Stimulated activated CD4-positive, alpha-beta T cell treated with anti-CD3 and anti-CD28 coated beads, Interleukin-1b, Interleukin-23, amount 100 ng/mL, for 24 hours (primary cell): ENCODE measurements around the gene RNASEH1.
A peak's percentile ranks its signal among the peaks of the same experiment; 100 is the strongest.

ENCODE experiments used
- DNase-seq, 4 experiments: peaks; one replicate each; pipeline ENCODE4 v3.0.0-alpha.2; 2020; ENCODE audit warnings: low read depth in 4 of 4, low spot score in 1 of 4

The RNASEH1 gene, protein sequence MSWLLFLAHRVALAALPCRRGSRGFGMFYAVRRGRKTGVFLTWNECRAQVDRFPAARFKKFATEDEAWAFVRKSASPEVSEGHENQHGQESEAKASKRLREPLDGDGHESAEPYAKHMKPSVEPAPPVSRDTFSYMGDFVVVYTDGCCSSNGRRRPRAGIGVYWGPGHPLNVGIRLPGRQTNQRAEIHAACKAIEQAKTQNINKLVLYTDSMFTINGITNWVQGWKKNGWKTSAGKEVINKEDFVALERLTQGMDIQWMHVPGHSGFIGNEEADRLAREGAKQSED

DNA sequence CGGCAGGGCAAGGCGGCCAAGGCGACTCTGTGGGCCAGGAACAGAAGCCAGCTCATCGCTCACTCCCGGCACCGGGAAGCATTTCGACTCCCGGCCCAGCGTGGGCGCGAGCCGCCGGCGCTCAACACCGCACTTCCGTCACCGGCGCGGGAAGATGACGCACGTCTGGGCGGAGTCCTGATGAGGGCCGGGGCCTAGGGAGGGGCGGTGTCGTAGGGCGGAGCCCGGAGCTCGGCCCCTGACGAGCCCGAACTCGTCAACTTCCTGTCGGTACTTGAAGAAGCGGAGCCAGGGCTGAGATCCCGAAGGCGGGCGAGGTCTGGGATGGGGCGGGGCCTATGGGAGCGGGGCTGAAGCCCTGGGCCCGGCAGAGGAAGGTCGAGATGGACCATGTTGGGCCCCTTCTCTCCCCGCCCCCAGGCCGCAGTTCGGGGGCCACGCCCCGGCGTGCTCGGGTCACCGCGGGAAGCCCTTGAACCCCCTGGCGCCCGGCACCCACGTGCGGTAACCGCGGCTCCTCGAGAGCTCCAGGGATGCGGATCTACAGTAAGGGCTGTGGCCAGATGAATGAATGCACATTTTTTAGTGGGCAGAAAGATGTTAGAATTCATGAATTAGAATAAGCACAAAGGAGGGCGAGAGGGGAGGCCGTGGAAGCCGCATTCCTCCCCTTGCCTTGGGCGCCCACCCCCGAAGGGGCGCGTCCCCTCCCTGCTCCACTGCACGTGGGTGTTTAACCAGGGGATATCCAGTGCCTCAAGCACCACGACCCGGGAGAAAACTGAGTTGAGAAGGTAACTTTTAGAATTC is at the start of gene RNASEH1:
Gene RNASEH1, minus strand, starts transcription at position 129 of the 810 bp plus-strand sequence. Its CDS starts 73 bp downstream, at position 56.
- peak; percentile 97 to 99 (median 98) for DNase-seq

DNA sequence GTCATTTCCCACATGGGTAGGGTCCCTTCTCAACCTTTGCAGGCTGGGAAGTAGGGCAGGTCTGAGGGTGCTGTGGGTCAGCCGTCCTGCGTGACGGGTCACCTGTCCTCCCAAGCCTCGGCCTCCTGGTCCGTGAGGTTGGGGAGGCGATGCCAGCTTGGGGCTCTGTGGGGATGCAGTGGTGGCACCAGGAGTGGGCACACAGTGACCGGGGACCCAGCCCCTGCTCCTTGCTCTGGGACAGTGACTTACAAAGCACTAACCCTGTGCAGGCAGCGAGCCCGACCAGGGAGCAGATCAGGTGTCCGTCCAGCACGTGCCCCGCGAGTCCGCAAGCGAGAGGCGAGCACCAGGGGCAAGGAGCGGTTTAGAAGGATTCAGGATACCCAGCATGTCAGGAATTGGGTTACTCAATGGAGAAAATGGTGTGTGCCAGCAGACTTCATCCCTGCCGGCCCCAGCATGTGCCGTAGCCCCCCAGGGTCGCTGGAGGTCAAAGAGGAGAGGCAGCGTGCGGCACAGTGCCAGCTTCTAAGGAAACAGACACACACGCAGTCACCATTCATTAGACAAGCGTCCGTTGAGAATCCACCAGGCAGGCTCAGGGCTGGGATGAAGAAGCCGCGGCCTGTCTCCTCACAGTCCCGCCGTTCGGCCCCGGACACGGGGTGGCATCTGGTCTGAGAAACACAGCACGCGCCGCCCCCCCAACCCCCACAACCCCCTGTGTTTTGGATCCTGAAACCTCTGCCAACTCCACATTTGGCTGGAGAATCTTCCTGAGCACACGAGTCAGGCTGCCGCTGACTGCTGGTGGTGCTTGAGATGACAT is 48.5 kb upstream of the RNASEH1 start:
- no peak for DNase-seq

DNA sequence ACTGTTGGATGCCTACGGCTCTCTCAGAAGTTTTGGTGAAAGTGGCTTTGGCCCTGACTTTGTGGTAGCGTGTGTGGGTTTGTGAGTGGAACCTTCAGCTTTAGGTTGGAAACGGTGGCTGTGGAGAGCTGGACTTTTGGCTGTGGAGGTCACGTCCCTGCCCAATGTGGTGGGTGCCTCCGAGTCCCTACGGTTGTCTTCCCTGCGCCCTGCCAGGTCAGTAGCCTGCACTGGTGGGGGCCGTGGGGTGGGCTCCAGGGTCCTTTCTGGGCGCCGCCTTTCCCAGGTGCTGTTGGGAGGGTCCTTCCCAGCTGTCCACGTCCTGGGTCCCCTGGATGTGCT is 47.9 kb upstream of the RNASEH1 start:
- DNase-seq: no peak

DNA sequence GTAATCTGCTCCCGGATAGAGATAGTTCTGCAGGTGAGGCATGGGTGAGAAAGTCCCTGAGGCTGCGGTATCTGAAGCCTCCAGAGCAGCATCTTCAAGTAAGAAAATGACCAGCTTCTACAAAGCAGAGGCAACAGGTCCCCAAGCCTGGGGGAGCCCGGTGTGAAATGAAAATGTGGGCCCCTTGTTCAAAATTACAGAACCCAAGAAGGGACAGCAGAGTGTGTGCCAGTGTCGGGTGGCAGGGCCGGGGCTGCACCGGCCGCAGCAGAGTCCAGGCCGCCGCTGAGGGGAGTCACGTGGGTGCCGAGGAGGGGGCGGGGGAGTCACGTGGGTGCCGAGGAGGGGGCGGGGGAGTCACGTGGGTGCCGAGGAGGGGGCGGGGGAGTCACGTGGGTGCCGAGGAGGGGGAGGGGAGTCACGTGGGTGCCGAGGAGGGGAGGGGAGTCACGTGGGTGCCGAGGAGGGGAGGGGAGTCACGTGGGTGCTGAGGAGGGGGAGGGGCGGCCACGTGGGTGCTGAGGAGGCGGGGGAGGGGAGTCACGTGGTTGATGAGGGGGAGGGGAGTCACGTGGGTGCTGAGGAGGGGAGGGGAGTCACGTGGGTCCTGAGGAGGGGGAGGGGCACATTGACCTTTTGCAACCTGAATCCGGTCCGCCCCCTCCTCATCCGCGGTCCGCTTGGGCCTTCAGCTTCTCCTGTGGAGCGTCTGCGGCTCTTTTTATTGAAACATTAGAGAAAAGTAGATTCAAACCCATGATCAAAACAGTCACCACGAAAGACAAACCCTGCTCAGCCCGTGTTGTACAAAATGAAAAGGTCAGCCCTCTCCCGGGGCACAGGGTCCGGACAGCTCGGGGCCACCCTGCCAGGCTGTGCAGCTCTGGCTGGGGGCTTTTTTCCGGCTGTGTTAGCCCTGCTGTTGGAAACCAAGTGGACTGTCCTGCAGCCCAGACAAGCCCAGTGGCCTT is 47.1 kb upstream of the RNASEH1 start:
- peak in 1 of 4 experiments; percentile 39 for DNase-seq

DNA sequence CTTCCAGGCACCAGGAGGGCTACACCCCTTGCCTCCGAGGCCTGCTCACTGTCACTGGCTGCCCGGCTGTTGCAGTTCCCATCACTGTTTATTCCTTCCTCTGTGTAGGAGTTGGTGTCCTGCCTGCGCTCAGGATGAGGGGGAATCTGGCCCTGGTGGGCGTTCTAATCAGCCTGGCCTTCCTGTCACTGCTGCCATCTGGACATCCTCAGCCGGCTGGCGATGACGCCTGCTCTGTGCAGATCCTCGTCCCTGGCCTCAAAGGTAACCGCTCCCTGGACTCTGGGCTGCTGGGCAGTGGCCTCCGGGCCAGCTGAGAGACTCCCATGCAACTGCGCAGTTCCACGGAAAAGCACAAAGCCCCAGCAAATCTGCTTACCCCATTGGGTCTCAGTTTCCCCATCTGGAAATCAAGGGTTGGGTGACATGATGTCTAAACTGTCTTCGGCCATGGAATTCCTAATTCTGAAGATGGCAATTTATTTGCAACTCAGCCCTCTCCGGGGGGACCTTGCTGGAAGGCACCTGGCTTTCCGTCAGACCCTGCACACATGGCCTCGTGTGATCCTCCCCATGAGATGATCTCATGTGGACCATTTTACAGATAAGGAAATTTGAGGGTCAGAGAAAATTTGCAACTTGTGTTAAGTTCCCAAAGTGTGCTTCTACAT is 46.2 kb upstream of the RNASEH1 start:
- DNase-seq: no peak

DNA sequence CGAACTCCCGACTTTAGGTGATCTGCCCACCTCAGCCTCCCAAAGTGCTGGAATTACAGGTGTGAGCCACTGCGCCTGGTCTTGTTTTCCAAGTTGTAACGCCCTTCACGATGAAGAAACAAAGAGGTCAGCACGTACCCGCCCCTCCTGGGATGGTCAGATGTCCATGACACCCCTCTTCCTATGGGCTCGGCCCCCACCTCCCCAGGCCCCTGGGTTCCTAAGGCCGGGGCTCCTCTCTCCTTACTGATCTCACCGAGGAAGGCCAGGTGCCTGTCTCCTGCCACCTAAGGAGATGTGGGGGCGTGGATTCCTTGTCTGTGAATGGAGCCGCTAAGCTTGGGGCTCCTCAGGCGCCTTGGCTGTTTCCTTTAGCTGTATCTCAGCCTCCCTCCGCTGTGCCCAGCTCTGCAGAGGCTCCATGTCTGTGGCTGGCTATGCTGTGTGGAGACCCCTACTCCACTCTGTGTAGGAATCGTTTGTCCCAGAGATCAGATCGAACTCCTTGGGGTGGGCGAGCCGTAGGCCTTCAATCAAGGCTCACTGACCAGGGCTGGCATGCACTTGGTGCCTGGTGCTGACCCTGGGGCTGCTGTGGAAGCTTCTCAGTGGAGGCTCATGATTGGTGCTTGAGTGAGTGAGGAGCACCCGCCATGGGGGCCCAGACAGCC is 45.5 kb upstream of the RNASEH1 start:
- DNase-seq: no peak

DNA sequence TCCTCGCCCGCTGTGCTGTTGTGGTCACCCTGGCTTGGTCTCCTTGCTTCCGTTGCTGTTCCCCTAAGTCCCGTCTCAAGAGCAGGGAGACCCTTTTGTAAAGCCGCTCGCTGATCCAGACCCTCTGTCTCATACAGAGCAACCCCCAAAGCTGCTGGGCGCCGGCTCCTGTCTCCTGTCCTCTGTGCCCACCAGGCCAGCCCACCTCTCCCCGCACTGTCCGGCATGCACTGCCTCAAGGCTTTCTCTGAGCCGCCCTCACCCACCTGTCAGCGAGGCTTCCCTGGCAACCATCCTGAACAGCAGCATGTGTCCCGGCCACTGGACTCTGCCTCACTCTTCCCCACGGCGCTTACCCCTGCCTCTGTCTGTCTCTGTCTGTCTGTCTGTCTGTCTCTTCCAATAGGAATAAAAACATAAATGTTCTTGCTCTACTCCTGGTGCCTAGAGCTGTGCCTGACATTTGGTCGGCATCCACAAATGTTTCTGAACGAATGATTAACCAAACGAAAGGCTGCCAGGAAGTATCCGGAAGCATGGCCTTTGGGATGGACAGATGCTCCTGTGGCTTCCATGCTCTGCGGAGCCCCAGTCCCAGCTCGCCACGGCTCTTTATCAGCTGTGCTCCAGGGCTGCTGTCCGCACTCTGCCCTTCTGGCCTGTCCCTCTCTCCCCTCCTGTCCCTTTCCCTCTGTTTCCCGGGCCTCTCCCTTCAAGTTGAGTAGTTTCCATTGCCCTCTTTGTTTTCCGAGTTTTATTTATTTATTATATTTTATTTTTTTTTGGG is 44.6 kb upstream of the RNASEH1 start:
- no peak for DNase-seq

DNA sequence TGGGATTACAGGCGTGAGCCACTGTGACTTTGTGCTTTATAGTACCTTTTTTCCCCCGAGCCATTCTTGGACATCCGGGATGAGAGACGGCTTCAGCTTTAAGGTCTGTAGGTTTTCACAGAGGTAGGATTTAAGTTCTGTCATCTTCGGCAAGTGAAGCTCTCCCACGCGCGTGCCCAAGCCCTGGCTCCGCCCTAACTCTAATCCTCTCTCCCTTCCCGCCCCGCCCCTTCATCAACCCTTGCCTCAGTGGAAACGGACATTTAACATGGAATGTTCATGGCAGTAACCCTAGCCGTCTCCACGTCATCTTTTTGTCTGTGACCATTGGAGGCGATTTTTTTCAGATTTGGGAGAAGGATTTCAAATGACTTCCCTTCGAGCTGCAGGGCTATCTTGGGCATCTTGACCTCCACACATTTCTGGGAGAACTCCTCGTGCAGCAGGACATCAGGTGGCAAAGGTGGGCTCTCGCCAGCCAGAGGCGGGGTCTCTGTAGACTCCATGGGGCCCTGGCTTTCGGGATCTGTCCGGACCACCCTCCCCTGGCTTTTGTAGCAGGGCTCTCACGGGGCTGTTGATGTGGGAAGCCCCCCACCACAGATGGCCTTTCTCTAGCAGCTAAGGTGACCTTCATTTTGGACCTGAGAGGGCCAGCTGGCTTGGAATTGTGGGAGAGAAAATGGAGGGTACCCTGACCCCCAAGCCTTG is 43.6 kb upstream of the RNASEH1 start:
- no peak for DNase-seq

DNA sequence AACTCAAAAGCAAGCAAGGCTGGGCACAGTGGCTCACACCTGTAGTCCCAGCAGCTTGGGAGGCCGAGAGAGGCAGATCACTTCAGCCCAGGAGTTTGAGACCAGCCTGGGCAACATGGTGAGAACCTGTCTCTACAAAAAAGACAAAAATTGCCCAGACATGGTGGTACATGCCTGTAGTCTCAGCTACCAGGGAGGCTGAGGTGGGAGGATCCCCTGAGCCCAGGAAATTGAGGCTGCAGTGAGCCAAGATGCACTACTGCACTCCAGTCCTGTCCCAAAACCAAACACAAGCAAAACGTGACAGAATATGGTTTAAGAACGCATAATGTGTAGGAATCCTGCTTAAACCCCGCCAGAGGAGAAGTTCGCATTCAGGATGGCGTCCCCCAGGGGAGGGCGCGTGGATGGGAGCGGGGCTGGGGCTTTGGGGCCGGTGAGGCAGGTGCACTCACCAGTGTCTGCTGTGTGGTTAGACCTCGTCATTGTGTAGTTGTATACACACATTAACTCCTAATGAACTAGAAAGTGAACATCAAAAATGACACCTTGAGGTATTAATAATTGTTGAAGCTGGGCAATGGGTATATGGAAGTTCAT is 42.2 kb upstream of the RNASEH1 start:
- no peak for DNase-seq

DNA sequence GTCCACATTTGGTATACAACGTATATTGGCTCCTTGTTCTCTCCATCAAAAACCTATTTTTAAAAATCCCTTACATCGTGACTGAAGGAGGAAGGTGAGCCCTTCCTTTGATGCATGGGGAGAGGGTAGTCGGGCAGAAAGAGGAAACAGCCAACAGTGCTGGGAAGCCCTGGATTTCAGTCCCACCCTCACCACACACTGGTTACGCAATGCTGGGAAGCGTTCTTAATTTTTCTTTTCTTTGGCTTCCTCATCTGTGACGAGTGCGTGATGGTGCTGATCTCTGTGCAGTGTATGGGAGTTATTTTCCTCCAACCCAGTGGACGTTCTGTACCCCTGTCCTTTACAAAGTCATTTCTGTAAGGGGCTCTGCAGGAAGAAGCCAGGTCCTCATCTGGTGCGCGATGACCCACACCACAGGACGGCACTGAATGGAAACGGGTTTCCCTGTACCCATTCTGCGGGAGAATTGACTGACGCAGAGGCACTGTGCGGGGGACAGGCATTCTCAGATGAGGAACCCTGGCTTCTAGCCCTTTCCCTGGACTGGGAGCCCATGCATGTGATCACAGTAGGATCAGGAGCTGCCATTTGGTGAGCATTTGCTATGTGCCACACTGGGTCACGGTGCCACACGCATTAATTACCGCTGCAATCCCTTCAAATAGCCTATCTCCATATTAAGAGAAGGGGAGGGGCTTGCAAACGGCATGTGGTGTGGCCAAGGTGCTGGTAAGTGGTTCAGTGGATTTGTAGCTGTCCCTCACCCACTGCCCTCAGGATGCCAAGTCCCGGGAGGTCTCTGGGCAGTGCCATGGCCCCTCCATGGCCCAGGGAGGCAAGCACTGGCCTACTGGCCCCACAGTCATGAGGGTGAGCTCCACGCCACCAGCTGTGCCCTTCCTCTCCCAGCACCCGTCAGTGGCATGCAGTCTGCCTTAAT is 41.0 kb upstream of the RNASEH1 start:
- DNase-seq: no peak

DNA sequence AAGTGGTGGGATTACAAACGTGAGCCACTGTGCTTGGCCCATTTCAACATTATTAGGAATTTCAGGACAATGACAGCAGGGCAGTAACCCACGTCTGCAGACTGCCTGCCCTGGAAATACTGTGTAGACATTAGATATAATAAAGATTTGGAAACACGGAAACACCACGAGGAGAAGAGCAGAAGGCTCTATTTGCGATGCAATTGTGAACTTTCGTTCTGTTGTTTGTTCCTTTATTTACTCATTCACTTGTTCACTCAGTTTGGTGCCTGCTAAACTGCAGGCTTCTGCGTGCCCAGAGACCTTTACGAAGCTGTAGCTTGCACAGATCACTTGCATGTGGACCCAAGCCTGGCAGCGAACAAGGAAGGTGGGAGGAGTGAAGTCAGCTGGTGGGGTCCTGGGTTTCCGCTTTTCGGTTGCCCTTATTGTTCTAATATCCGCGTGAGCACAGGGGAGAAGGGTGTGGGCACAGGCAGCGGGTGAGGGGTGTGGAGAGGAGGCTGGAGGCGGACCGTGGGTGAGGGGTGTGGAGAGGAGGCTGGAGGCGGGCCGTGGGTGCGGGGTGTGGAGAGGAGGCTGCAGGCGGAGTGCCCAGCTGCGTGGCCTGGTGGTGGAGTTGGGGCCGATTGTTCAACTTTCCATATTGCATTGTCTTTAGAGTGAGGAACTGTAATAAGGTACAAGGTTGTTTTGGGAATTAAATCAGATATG is 40.2 kb upstream of the RNASEH1 start:
- DNase-seq: no peak

DNA sequence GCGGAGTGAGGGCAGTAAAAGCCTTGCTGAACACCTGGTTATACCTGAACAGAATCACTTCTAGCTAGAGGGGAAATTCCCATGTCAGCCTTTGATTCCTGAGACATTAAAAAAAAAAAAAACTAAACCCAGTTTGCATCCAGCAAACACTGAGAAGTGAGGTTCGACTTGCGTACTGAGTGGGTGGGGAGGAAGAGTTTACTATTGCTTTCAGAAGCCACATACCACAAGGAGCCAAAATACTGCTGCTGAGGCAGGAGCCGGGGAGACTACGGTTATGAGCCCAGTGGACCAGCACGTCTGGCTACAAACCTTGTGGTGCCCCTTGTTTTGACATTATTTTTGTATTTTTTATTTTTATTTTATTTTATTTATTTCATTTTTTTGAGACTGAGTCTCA is 39.4 kb upstream of the RNASEH1 start:
- no peak for DNase-seq

DNA sequence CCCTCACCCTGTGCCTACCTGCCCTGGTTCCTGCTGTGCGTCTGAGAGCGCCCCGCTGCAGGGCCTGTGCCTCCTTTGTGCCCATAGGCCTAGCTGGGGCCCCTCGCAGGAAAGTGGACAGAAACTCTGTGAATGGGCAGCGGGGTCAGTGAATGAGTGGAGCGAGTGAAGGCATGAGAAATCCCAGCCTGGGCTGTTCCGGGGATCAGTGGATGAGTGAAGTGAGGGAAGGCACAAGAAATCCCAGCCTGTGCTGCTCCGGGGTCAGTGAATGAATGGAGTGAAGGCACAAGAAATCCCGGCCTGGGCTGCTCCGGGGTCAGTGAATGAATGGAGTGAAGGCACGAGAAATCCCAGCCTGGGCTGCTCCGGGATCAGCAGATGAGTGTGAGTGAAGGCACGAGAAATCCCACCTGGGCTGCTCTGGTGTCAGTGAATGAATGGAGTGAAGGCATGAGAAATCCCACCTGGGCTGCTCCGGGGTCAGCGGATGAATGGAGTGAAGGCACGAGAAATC is 38.8 kb upstream of the RNASEH1 start:
- DNase-seq: no peak

DNA sequence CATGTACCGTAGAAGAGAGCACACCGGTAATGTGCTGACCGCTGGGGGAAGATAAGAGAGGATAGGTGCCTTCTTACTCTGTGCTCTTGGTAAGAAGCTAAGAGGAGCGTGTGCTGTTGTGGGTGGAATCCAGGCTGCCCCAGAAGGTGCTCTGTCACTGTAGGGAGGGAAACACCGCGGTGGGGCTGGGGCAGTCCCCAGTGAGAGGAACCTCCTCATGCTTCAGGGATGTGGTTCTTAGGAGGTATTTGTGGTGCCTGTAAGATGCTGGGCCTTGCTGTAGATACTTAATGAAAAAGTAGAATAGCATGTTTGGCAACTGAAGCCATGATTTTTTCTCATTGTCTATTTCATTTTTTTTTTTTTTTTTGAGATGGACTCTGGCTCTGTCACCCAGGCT is 37.9 kb upstream of the RNASEH1 start:
- DNase-seq: peak in 1 of 4 experiments; percentile 43

DNA sequence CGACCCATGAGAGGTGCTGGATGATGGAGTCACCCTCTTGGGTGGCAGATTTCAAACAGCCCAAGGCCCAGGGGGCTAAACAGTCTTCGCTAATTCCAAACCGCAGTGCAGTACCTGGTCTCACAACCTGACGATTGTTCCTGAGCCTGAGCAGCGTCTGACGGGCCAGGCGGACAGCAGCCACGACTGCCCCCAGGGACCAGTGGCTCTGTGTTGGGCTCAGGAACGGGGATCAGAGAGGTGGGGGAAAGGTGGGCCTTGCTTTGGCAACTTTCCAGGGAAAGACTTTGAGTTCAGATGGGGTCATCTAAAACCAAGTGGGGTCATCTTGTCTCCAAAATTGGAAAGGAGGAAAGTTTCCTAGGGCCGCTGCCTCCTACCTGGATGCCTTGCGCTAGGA is 37.3 kb upstream of the RNASEH1 start:
- no peak for DNase-seq
